NK-92 treated with Interleukin-12 subunit alpha and Interleukin-12 subunit beta, amount 100 ng/mL, for 24 hours (cell line): ENCODE data around the gene PUS10.
"Not testable (repeated sequence)": the region's sequence is repeated elsewhere in the genome, so short reads cannot be mapped to it uniquely, and the experiment has no call there.

Experiments
- DNase-seq: peaks from one replicate; lab custom pipeline; 2025; lab: John Stamatoyannopoulos, UW

The PUS10 gene, protein sequence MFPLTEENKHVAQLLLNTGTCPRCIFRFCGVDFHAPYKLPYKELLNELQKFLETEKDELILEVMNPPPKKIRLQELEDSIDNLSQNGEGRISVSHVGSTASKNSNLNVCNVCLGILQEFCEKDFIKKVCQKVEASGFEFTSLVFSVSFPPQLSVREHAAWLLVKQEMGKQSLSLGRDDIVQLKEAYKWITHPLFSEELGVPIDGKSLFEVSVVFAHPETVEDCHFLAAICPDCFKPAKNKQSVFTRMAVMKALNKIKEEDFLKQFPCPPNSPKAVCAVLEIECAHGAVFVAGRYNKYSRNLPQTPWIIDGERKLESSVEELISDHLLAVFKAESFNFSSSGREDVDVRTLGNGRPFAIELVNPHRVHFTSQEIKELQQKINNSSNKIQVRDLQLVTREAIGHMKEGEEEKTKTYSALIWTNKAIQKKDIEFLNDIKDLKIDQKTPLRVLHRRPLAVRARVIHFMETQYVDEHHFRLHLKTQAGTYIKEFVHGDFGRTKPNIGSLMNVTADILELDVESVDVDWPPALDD

GRCh38 chr2:61017556-61018317 is at the start of gene PUS10, which contains the start of gene PEX13:
Gene PUS10, minus strand, starts transcription at chr2:61018255. Its CDS starts 6,365 bp downstream, at chr2:61011890.
Gene PEX13, plus strand, starts transcription at chr2:61017720. Its CDS starts 40 bp downstream, at chr2:61017760.
- DNase-seq, result peak; percentile 65

DNA sequence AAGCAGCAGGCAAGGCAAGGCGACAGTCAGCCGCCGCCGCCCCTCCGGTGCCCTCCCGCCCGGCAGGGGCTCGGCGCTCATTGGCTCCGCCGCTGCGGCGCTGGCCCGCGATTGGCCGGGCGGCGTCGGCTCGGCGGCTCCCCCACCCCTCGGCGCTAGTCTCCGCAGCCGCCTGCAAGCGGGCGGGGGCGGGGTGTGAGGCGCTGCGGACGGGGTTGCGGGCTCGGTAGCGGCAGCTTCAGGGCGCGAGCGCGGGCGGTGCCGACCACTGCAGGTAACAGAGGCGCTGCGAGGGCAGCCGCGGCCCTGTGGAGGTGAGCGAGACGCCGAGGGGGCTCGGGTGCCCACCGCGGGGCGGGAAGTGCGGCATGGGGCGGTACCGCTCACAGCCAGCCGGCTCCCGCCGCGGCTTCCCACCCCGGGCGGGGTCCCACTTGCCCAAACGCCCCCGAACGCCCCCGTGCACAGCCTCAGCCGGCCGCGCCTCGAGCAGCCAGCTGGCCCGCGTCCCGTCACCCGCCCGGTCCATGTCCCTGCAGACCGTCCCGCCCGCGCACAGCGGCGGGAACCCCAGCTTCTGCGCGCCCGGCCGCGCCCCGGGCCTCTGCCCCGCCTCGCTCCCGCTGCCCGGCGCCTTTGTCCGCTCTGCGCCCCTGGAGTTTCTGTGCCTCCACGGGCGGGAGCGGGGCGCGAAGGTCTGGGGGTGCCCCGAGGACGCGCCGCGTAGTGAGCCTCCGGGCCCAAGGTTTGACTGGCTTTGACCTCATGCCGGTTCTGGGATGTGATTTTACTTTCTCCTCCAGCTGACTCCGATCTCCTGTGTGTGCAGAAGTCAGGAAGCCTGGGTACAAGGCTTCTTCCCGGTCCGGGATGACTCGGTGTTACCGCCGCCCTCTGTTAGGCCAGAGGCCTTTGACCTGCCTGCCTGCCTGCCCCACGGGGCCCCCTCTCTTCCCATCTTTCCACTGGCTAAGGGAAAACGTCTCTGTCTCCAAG is 48.0 kb upstream of the PUS10 start, which contains the start of gene SANBR:
SANBR (plus strand) TSS at position 158 of the 996 bp plus-strand sequence. CDS start 4,480 bp downstream, outside the sequence.
- peak; percentile 56 for DNase-seq

DNA sequence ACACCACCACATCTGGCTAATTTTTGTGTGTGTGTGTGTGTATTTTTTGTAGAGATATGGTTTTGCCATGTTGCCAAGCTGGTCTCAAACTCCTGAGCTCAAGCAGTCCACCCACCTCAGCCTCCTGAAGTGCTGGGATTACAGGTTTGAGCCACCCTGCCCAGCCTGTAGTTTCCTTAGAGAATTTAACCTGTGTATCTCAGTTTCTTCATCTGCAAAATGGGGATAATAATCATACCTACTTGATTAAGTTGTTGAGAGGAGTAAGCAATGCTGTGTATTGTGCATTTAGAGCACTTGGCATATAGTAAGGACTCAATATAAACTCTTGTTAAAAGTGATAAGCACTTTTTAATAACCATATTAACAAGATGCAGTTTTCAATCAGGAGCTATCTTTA is 41.3 kb upstream of the PUS10 start:
- DNase-seq, result no peak

DNA sequence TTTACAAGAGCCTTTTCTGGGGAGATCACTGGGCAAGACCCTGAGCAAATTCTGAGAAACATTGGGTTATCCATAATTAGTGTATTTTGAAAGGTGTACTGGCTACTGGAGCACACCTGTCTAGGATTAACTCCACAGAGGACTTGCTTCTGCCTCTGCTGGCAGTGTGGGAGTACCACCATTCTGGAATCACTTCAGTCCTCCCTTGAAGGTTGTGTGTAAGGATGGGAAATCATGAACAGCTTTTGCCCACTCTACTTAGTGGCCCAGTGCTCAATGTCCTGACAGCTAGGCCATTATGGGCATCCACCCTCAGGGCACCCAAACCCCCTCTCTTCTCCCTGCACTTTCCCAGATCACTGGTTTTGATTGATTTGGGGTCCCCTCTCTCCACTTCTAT is 39.5 kb upstream of the PUS10 start:
- DNase-seq, result no peak

DNA sequence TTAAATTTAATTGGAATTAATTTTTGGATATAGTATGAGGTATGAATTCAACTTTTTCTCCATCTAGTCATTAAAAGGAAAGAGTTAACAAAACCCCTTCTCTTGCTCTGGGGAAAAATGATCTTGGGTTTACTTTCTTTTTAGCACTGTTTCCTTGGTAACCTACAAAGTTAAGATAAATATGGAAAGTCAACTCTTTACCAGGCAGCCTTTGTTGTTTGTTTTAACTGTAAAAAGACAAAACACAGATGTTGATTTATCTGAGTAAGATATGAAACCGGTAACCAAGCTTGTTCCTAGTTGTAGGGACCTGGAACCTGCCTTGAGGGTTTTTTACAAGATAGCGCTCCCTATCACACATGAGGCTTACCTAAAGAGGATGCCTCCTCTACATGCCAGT is 37.5 kb upstream of the PUS10 start:
- no peak for DNase-seq

- no peak for DNase-seq
Measured at GRCh38 chr2:61045999-61046398, 27.9 kb upstream of the PUS10 start.

DNA sequence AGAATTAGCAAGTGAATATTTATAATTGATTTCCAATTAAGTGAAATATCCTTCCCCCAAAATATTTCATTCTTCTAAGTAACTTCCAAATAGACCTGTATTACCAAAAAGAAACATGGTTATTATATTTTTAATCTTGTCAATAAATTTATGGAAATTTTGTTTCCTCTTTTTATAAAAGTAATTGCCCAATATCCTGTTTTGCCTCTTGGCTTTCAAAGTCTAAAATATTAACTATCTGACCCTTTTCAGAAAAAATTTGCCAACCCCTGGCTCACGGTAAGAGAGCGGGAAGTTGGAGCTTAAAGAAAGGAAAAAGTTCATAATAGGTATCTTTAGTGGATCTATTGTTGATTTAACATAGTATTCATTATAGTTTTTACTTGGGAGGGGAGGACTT is 27.2 kb upstream of the PUS10 start:
- DNase-seq, result no peak

- no peak for DNase-seq
Measured at GRCh38 chr2:61044636-61045035, 26.6 kb upstream of the PUS10 start.

GRCh38 chr2:61042807-61043206 is 24.8 kb upstream of the PUS10 start:
- no peak for DNase-seq

DNA sequence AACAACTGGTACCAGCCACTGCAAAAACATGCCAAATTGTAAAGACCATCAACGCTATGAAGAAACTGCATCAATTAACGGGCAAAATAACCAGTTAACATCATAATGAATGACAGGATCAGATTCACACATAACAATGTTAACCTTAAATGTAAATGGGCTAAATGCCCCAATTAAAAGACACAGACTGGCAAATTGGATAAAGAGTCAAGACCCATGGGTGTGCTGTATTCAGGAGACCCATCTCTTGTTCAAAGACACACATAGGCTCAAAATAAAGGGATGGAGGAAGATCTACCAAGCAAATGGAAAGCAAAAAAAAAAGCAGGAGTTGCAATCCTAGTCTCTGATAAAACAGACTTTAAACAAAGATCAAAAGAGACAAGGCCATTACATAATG is 18.6 kb upstream of the PUS10 start:
- DNase-seq, result not testable (repeated sequence)

GRCh38 chr2:61034592-61034991 is 16.5 kb upstream of the PUS10 start:
- not testable (repeated sequence) for DNase-seq

- DNase-seq, result no peak
Measured at GRCh38 chr2:61029533-61029932, 11.5 kb upstream of the PUS10 start.

- no peak for DNase-seq
Measured at GRCh38 chr2:61023670-61024069, 5.6 kb upstream of the PUS10 start.

GRCh38 chr2:61021228-61021660 is 3.2 kb upstream of the PUS10 start:
- no peak for DNase-seq

- DNase-seq, result no peak
Measured at GRCh38 chr2:61018798-61019197, 743 bp upstream of the PUS10 start.

DNA sequence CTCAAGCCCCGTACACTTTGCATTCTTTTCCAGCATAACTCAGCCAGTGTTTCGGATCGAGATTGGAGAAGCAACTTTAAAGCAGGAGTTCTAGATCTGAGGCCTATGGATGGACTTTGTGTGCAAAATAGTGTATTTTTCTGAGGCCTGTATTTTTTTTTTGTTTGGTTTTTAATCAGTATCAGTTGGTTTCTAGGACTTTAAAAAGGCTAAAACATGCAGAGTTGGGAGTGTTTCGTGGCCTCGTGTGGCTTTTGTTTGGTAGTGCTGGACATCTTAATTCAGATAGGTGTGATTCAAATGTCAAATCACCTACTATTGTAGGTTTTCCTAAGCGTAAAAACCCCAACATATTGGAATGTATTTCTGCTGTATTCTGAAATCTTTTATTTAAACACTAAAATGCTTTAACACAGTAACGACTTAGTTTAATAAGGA is 282 bp upstream of the PUS10 start:
- no peak for DNase-seq

DNA sequence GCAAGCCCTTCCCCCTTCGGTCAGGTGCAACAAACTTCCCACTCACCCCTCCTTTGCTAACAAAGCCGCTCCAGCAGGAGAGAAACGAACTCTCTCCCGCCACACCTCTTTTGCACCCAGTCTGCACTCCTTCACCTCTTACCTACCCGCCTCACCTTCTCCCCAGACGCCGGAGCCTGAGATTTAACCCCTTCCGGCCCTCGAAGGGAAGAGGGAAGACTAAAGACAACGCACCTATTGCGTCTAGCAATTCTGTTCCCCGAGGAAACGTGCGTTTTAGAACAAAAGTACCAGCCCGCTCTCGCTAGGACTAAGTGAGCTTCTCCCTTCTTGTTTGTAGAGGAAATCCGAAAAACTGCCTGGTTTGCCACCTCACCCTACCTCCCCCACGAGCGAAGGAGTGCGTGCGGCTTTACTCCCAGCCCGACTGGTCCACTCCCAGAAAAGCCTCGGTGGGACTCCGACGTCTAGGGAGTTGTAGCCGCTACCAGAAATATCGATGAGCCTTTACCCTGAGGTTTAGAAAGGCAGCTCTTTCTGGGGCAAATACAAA is 976 bp downstream of the PUS10 start:
- peak; percentile 73 for DNase-seq

- no peak for DNase-seq
Measured at GRCh38 chr2:61016392-61017002, 1.6 kb downstream of the PUS10 start.

GRCh38 chr2:61015976-61016375 is 2.1 kb downstream of the PUS10 start:
- no peak for DNase-seq

DNA sequence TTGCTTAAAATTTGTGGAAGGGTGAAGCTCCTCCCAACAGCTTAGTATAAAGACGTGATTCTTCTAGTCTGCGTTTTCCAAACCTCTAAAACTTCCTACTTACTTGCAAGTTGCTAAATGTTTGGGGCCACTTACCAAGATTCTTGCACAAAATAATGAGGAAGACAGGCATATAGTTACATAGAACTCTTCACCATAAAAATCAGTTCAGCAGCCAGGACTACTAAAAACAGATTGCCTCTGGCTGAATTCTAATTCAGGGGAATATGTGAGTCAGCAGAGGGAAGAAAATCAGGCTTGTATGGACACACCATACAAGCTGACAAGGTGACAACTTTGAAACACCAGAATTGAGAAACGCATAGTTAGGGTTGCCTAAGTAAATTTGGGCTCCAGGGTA is 3.3 kb downstream of the PUS10 start:
- DNase-seq, result no peak

DNA sequence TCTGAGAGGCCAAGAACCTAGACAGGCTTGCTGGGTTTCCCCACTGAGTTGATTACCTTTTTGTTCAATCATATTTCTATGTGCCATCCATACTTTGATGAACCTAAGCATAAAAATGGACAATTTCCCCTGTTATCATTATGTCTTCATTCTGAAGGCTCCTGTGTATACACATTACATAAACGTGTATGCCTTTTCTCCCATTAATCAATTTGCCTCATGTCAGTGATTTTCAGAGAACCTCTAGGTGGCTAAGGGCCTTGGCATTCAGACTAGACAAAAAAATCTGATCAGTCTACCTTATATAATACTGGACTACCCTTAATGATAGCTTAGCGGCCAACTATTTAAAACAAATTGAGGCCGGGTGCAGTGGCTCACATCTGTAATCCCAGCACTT is 4.7 kb downstream of the PUS10 start:
- no peak for DNase-seq
